GM19395 (cell line): ENCODE data around the gene FMR1NB.

ENCODE experiments used
- ATAC-seq: cut with Tn5 transposase; IDR thresholded peaks from one replicate; pipeline ENCODE4 v1.9.1; 2021; ENCODE audit warnings: mild to moderate bottlenecking, moderate library complexity; ENCODE audit not compliant: unreplicated experiment

FMR1NB gene

GRCh38 chrX:148069759-148070503 is 88.8 kb downstream of the FMR1NB start:
- ATAC-seq: peak; percentile 97

- ATAC-seq: no peak
Measured at GRCh38 chrX:148070504-148070877, 89.4 kb downstream of the FMR1NB start.
